ENCODE results near the gene RNPEP.
"Not testable (repeated sequence)": the region's sequence is repeated elsewhere in the genome, so short reads cannot be mapped to it uniquely, and the experiment has no call there.

The RNPEP gene

GRCh38 chr1:202010180-202011015 is 27.9 kb downstream of the RNPEP start, which contains the start of gene ELF3:
Gene ELF3 (plus strand): TSS chr1:202010587. CDS start chr1:202011137, 550 bp downstream.
- no peak within 1 kb of the TSS for H3K27ac Mint-ChIP-seq
- no peak for DNase-seq (ENCODE audit: low spot score)
- no peaks in the 10 kb centered on the region for H3K4me1 Mint-ChIP-seq (ENCODE audit: low read depth)
- peaks cover 3% of the 10 kb centered on the region for H3K36me3 Mint-ChIP-seq (ENCODE audit: low read depth)
- H3K4me3 Mint-ChIP-seq, result no peak within 1 kb of the TSS
- no peaks in the 10 kb centered on the region for H3K27me3 Mint-ChIP-seq (ENCODE audit: low read depth)
- no peaks in the 10 kb centered on the region for H3K9me3 Mint-ChIP-seq

- Mint-ChIP-seq H3K4me1 (ENCODE audit: low read depth) (no peaks in the 10 kb centered on the region), H3K27me3 (ENCODE audit: low read depth) (no peaks in the 10 kb centered on the region), H3K27ac (no peak overlapping the region), H3K9me3 (no peaks in the 10 kb centered on the region), H3K4me3 (no peak overlapping the region), H3K36me3 (ENCODE audit: low read depth) (no peaks in the 10 kb centered on the region)
- DNase-seq (ENCODE audit: low spot score), result no peak
Observed at GRCh38 chr1:202011994-202012393, 29.5 kb downstream of the RNPEP start.

- no peak for DNase-seq (ENCODE audit: low spot score)
- no peaks in the 10 kb centered on the region for H3K4me1 Mint-ChIP-seq (ENCODE audit: low read depth)
- H3K36me3 Mint-ChIP-seq (ENCODE audit: low read depth), result no peaks in the 10 kb centered on the region
- H3K27ac Mint-ChIP-seq, result no peak overlapping the region
- no peak overlapping the region for H3K4me3 Mint-ChIP-seq
- no peaks in the 10 kb centered on the region for H3K27me3 Mint-ChIP-seq (ENCODE audit: low read depth)
- H3K9me3 Mint-ChIP-seq, result no peaks in the 10 kb centered on the region
Observed at GRCh38 chr1:202012544-202013478, 30.4 kb downstream of the RNPEP start.

GRCh38 chr1:202013603-202014002 is 31.2 kb downstream of the RNPEP start:
- H3K4me1 Mint-ChIP-seq (ENCODE audit: low read depth), result no peaks in the 10 kb centered on the region
- no peaks in the 10 kb centered on the region for H3K36me3 Mint-ChIP-seq (ENCODE audit: low read depth)
- H3K9me3 Mint-ChIP-seq, result no peaks in the 10 kb centered on the region
- no peaks in the 10 kb centered on the region for H3K27me3 Mint-ChIP-seq (ENCODE audit: low read depth)
- no peak overlapping the region for H3K4me3 Mint-ChIP-seq
- DNase-seq (ENCODE audit: low spot score), result no peak
- no peak overlapping the region for H3K27ac Mint-ChIP-seq

- no peaks in the 10 kb centered on the region for H3K27me3 Mint-ChIP-seq (ENCODE audit: low read depth)
- no peaks in the 10 kb centered on the region for H3K4me1 Mint-ChIP-seq (ENCODE audit: low read depth)
- no peaks in the 10 kb centered on the region for H3K9me3 Mint-ChIP-seq
- no peaks in the 10 kb centered on the region for H3K36me3 Mint-ChIP-seq (ENCODE audit: low read depth)
- no peak overlapping the region for H3K4me3 Mint-ChIP-seq
- DNase-seq (ENCODE audit: low spot score), result no peak
- H3K27ac Mint-ChIP-seq, result no peak overlapping the region
Observed at GRCh38 chr1:202014060-202014459, 31.6 kb downstream of the RNPEP start.

- Mint-ChIP-seq H3K4me1 (ENCODE audit: low read depth) (no peaks in the 10 kb centered on the region), H3K36me3 (ENCODE audit: low read depth) (no peaks in the 10 kb centered on the region), H3K4me3 (no peak overlapping the region), H3K27me3 (ENCODE audit: low read depth) (no peaks in the 10 kb centered on the region), H3K27ac (no peak overlapping the region), H3K9me3 (no peaks in the 10 kb centered on the region)
- DNase-seq (ENCODE audit: low spot score), result no peak
Observed at GRCh38 chr1:202014915-202015661, 32.6 kb downstream of the RNPEP start.

GRCh38 chr1:202015662-202015937 is 33.2 kb downstream of the RNPEP start:
- Mint-ChIP-seq H3K27ac (no peak overlapping the region), H3K4me3 (no peak overlapping the region), H3K36me3 (ENCODE audit: low read depth) (no peaks in the 10 kb centered on the region), H3K9me3 (no peaks in the 10 kb centered on the region), H3K27me3 (ENCODE audit: low read depth) (no peaks in the 10 kb centered on the region), H3K4me1 (ENCODE audit: low read depth) (no peaks in the 10 kb centered on the region)
- no peak for DNase-seq (ENCODE audit: low spot score)

GRCh38 chr1:202016022-202016810 is 33.8 kb downstream of the RNPEP start:
- DNase-seq (ENCODE audit: low spot score), result no peak
- H3K4me3 Mint-ChIP-seq, result no peak overlapping the region
- no peaks in the 10 kb centered on the region for H3K9me3 Mint-ChIP-seq
- H3K36me3 Mint-ChIP-seq (ENCODE audit: low read depth), result no peaks in the 10 kb centered on the region
- H3K27me3 Mint-ChIP-seq (ENCODE audit: low read depth), result no peaks in the 10 kb centered on the region
- no peaks in the 10 kb centered on the region for H3K4me1 Mint-ChIP-seq (ENCODE audit: low read depth)
- no peak overlapping the region for H3K27ac Mint-ChIP-seq

GRCh38 chr1:202016811-202017748 is 34.6 kb downstream of the RNPEP start:
- no peak for DNase-seq (ENCODE audit: low spot score)

GRCh38 chr1:202017749-202018467 is 35.5 kb downstream of the RNPEP start:
- no peak overlapping the region for H3K4me3 Mint-ChIP-seq
- H3K27ac Mint-ChIP-seq, result no peak overlapping the region
- H3K27me3 Mint-ChIP-seq (ENCODE audit: low read depth), result peaks cover 2% of the 10 kb centered on the region
- H3K4me1 Mint-ChIP-seq (ENCODE audit: low read depth), result no peaks in the 10 kb centered on the region
- DNase-seq (ENCODE audit: low spot score), result no peak
- H3K36me3 Mint-ChIP-seq (ENCODE audit: low read depth), result no peaks in the 10 kb centered on the region
- no peaks in the 10 kb centered on the region for H3K9me3 Mint-ChIP-seq

More at GRCh38 chr1:202016811-202017748, 34.6 kb downstream of the RNPEP start:
- Mint-ChIP-seq H3K4me1 (ENCODE audit: low read depth) (no peaks in the 10 kb centered on the region), H3K9me3 (no peaks in the 10 kb centered on the region), H3K27me3 (ENCODE audit: low read depth) (peaks cover 2% of the 10 kb centered on the region), H3K4me3 (no peak overlapping the region), H3K36me3 (ENCODE audit: low read depth) (no peaks in the 10 kb centered on the region), H3K27ac (no peak overlapping the region)

GRCh38 chr1:202018468-202019234 is 36.2 kb downstream of the RNPEP start:
- H3K4me1 Mint-ChIP-seq (ENCODE audit: low read depth), result no peaks in the 10 kb centered on the region
- no peaks in the 10 kb centered on the region for H3K9me3 Mint-ChIP-seq
- DNase-seq (ENCODE audit: low spot score), result no peak
- no peak overlapping the region for H3K4me3 Mint-ChIP-seq
- peaks cover 7% of the 10 kb centered on the region for H3K27me3 Mint-ChIP-seq (ENCODE audit: low read depth)
- no peaks in the 10 kb centered on the region for H3K36me3 Mint-ChIP-seq (ENCODE audit: low read depth)
- no peak overlapping the region for H3K27ac Mint-ChIP-seq

- H3K27me3 Mint-ChIP-seq (ENCODE audit: low read depth); DNase-seq (ENCODE audit: low spot score); H3K9me3 Mint-ChIP-seq; H3K36me3 Mint-ChIP-seq (ENCODE audit: low read depth); H3K4me3 Mint-ChIP-seq; H3K4me1 Mint-ChIP-seq (ENCODE audit: low read depth); H3K27ac Mint-ChIP-seq: not testable (repeated sequence)
Observed at GRCh38 chr1:202019235-202019558, 36.7 kb downstream of the RNPEP start.

All from T-helper 2 cell treated with Interferon-gamma antibody and Interleukin-4, amounts not matched to agents 5 μg/mL and 100 μg/mL, for 36 hours (primary cell).